ENCODE data around the gene C11orf68. TPM values are rescaled to one million over a fixed set of nuclear protein-coding genes. Genes with fewer than 3 reads are reported as not detected.

The C11orf68 gene
- total and polyA plus RNA-seq, 9 of the 15 experiments (the other 6 are each of a cell fraction or from before 2014, with no cell fraction given), result 3.6 to 35.9 (median 12.8) TPM

DNA sequence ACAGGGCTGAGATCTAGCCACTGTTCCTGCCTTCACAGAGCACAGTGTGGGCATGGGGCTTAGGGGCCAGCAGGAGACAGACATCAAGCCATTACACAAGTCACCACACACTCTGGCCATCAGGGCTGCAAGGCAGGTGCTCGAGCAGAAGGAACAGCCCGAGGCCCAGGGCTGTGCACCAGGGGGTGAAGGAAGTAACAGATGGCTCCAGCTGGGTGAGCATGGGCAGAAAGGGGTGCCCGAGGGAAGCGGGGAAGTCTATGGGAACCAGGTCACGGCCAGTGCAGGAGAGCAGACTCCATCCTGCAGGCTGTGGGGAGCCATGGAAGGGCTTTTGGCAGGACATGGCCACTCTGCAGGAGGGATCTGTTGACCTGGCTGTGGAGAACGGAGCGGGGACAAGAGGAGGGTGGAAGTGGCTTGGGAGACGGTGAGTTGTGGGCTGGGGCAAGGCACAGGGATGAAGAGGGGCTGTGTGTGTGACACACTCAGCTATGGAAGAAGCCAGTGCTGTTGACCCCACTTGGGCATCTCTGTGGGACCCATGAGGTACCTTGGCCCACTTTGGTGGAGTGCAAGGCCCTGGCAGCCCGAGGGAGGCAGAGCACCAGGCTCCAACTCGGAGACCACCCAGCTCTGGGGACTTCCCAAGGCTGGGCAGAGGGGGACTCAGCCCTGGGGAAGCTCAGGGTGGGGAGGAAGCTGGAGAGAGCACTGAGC lies 3.6 kb downstream of the C11orf68 start (continued):
- TF ChIP-seq RBM14 (IDR thresholded peaks at IDR 0.05; ENCODE audit: borderline replicate concordance, insufficient read depth, low read depth, low read length) (no peak), EWSR1 (IDR thresholded peaks at IDR 0.05; ENCODE audit: borderline replicate concordance, low read depth, partially characterized antibody) (no peak), SIRT6 (IDR thresholded peaks at IDR 0.05; ENCODE audit: low read depth, low read length) (no peak), HDGF (IDR thresholded peaks at IDR 0.05) (no peak), ZNF263 (CRISPR knock-in tag; IDR thresholded peaks at IDR 0.05; ENCODE audit: borderline replicate concordance) (peak; percentile 65; the same call in 1 of the 2 replicates)

DNA sequence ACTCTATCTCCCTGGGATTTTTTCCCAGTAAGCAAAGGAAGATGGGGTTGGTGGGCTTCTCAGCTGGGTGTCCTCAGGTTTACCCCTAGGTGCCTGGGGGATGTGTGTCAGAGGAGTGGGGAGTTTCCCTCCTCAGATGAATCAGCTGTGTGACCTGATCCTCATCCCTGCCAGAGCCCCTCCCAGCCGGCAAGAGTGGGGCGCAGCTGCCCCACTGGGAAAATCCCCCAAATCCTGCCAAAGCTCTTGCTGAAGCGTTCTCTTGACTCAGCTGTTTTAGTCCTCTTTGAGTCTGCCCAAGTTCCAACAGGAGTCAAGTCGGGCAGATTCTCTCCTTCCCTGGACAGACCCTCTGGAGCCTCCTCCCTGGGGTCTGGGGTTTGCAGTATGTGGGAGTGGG lies 6.0 kb downstream of the C11orf68 start:
- H3K79me2 ChIP-seq (ENCODE audit: control insufficient read depth, insufficient read depth, low read length), result peaks cover 11% of the 10 kb centered on the region
- H3K4me2 ChIP-seq (ENCODE audit: insufficient read depth, low read length), result no peak overlapping the region
- TF ChIP-seq C11orf30 (IDR thresholded peaks at IDR 0.05; ENCODE audit: low read depth) (peak; percentile 18; the same call in 1 of the 2 replicates), SUPT5H (IDR thresholded peaks at IDR 0.05) (no peak)
- whole genome bisulfite sequencing (ENCODE audit: insufficient coverage, low coverage, missing lambda C conversion rate), result 65% methylated on average over 4 of the region's 4 CpGs
- H3K27ac ChIP-seq (ENCODE audit: extremely low read depth, low read depth, low read length), result peak overlapping the region; percentile 39; the same call in 2 of the 3 replicates
- in situ Hi-C loops (cut with MboI), result no loop called here
- peak overlapping the region; percentile 18 to 60; a peak in 2 of 4 replicates for H3K9ac ChIP-seq (ENCODE audit: insufficient read depth in 1 of 2, low read depth in 2 of 2, low read length in 2 of 2)
- no peaks in the 10 kb centered on the region for H3K9me1 ChIP-seq (ENCODE audit: control insufficient read depth, insufficient read depth, low read length)
- no peaks in the 10 kb centered on the region for H4K20me1 ChIP-seq (replicated peaks; ENCODE audit: control insufficient read depth, insufficient read depth, low read length)
- no TSS peak for BruUV-seq (replicated peaks)
- DNase-seq (ENCODE audit: extremely low read depth in 1 of 4, low spot score in 3 of 4), result no peak
- no peak overlapping the region for H3K4me3 ChIP-seq
- no peak for FAIRE-seq
- H3K4me1 ChIP-seq (replicated peaks in 1 of 2; ENCODE audit: control insufficient read depth in 2 of 2, insufficient read depth in 2 of 2, low read length in 2 of 2), result peaks cover 40 to 51% of the 10 kb centered on the region in 2 experiments
- H3K9me3 ChIP-seq (replicated peaks; ENCODE audit: control insufficient read depth, insufficient read depth, low read depth, low read length), result no peaks in the 10 kb centered on the region
- CTCF ChIA-PET (ENCODE audit: low intra/inter-chr PET ratio), result no interaction called here
- peaks cover 11% of the 10 kb centered on the region; the same call in 1 of the 3 replicates for H3K36me3 ChIP-seq (ENCODE audit: control insufficient read depth, insufficient read depth, low read length)
- POLR2A ChIA-PET, result interaction anchor here (0.6 to 6.0 kb wide), 4 partner anchors 10 to 53 kb away, joined by 3 to 73 read pairs (median 8); partner anchors contain the start of gene FOSL1
- intact Hi-C loops (cut with micrococcal nuclease), result loop anchor here (2.0 kb wide), 1 partner anchor 24 kb away; the partner anchor contains the start of gene FIBP
- H3K27me3 ChIP-seq (ENCODE audit: control insufficient read depth in 2 of 2, insufficient read depth in 2 of 2, low read length in 2 of 2), result no peaks in the 10 kb centered on the region
- no peak for ATAC-seq
- no peak overlapping the region for H2AFZ ChIP-seq (ENCODE audit: low read depth, low read length)
